ENCODE data around the gene SMIM21.

The SMIM21 gene

GRCh38 chr18:75471850-75472249 is 44.3 kb upstream of the SMIM21 start:
- TF ChIP-seq ZBTB7A (IDR thresholded peaks at IDR 0.05; ENCODE audit: low read depth) (no peak), YY1 (IDR thresholded peaks at IDR 0.05; ENCODE audit: low read depth) (no peak), RAD21 (IDR thresholded peaks at IDR 0.05; ENCODE audit: low read depth) (no peak), EP300 (IDR thresholded peaks at IDR 0.05; ENCODE audit: borderline replicate concordance) (no peak)
- TF ChIP-seq, protein P1, sequence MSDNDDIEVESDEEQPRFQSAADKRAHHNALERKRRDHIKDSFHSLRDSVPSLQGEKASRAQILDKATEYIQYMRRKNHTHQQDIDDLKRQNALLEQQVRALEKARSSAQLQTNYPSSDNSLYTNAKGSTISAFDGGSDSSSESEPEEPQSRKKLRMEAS (IDR thresholded peaks at IDR 0.05): no peak

GRCh38 chr18:75467851-75468250 is 40.3 kb upstream of the SMIM21 start:
- no peak for TF ChIP-seq EP300 (IDR thresholded peaks at IDR 0.05; ENCODE audit: borderline replicate concordance)
- TF ChIP-seq EGR1 (IDR thresholded peaks at IDR 0.05): no peak
- no peak for TF ChIP-seq FOXM1 (IDR thresholded peaks at IDR 0.05; ENCODE audit: borderline replicate concordance, low read depth)
- no peak for TF ChIP-seq CREB1 (IDR thresholded peaks at IDR 0.05; ENCODE audit: low read depth)
- no peak for TF ChIP-seq YY1 (IDR thresholded peaks at IDR 0.05; ENCODE audit: low read depth)
- TF ChIP-seq, protein P1 (IDR thresholded peaks at IDR 0.05): no peak

- TF ChIP-seq FOXM1 (IDR thresholded peaks at IDR 0.05; ENCODE audit: borderline replicate concordance, low read depth): no peak
- TF ChIP-seq CEBPB (IDR thresholded peaks at IDR 0.05): no peak
- no peak for TF ChIP-seq TAF1 (IDR thresholded peaks at IDR 0.05; ENCODE audit: low read depth)
- no peak for TF ChIP-seq USF1 (IDR thresholded peaks at IDR 0.05)
Observed at GRCh38 chr18:75467281-75467795, 39.8 kb upstream of the SMIM21 start.

DNA sequence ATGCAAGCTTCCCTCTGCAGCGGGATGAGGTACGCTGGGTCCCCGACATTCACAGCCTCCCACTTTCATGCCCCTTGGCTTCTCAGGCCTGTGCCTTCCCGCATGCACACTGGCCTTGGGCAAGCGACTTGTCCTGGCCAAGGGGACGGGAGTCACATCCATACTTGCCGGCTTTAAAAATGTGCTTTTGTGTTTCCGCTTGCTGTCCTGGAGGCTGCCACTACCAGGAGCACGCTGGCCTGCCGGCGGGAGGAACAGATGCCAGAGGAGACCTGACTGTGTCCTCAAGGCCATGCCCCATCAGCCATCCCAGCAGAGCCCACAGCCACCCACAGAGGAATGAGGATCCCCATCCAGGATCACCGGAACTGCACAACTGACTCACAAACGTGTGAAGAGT is 36.9 kb upstream of the SMIM21 start:
- no peak for TF ChIP-seq ZBTB7A (IDR thresholded peaks at IDR 0.05; ENCODE audit: low read depth)
- TF ChIP-seq TCF12 (IDR thresholded peaks at IDR 0.05; ENCODE audit: low read depth): no peak
- no peak for TF ChIP-seq CREB1 (IDR thresholded peaks at IDR 0.05; ENCODE audit: low read depth)
- no peak for TF ChIP-seq USF1 (IDR thresholded peaks at IDR 0.05)
- no peak for TF ChIP-seq RAD21 (IDR thresholded peaks at IDR 0.05; ENCODE audit: low read depth)
- TF ChIP-seq TAF1 (IDR thresholded peaks at IDR 0.05; ENCODE audit: low read depth): no peak
- TF ChIP-seq CEBPB (IDR thresholded peaks at IDR 0.05): no peak
- no peak for TF ChIP-seq TEAD4 (IDR thresholded peaks at IDR 0.05)
- TF ChIP-seq EGR1 (IDR thresholded peaks at IDR 0.05): no peak
- TF ChIP-seq EP300 (IDR thresholded peaks at IDR 0.05; ENCODE audit: borderline replicate concordance): no peak
- TF ChIP-seq FOXM1 (IDR thresholded peaks at IDR 0.05; ENCODE audit: borderline replicate concordance, low read depth): no peak

- no peak for TF ChIP-seq EP300 (IDR thresholded peaks at IDR 0.05; ENCODE audit: borderline replicate concordance)
- TF ChIP-seq CREB1 (IDR thresholded peaks at IDR 0.05; ENCODE audit: low read depth): no peak
- TF ChIP-seq ZBTB7A (IDR thresholded peaks at IDR 0.05; ENCODE audit: low read depth): no peak
- no peak for TF ChIP-seq EGR1 (IDR thresholded peaks at IDR 0.05)
- TF ChIP-seq FOXM1 (IDR thresholded peaks at IDR 0.05; ENCODE audit: borderline replicate concordance, low read depth): no peak
- no peak for TF ChIP-seq USF1 (IDR thresholded peaks at IDR 0.05)
- TF ChIP-seq CEBPB (IDR thresholded peaks at IDR 0.05): no peak
- no peak for TF ChIP-seq NFIC (IDR thresholded peaks at IDR 0.05)
- TF ChIP-seq TEAD4 (IDR thresholded peaks at IDR 0.05): no peak
- TF ChIP-seq TAF1 (IDR thresholded peaks at IDR 0.05; ENCODE audit: low read depth): no peak
Observed at GRCh38 chr18:75462178-75462832, 34.8 kb upstream of the SMIM21 start.

DNA sequence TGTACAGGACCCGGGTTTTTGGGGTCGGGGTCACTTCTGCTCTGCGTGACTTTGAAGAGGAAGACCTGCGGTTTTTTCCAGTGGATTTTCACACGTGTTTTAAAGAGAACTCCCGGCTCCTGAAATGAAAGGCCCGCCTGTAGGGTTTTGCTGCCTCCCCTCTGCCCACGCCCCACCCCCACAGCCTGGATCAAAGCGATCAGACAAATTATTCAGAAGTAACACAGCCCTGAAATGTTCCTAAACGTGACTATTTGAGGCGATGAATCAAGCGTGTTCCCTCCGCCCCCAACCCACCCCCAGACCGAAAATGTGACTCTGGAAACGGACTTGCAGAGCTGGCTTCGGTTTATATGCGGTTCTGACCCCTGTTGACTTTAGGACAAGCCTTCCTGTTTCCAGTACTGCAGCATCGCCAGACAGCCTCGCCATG is 28.7 kb upstream of the SMIM21 start:
- TF ChIP-seq TAF1 (IDR thresholded peaks at IDR 0.05; ENCODE audit: low read depth) (no peak), REST (IDR thresholded peaks at IDR 0.05; ENCODE audit: low read depth) (no peak), ZBTB7A (IDR thresholded peaks at IDR 0.05; ENCODE audit: low read depth) (no peak), EGR1 (IDR thresholded peaks at IDR 0.05) (no peak)

GRCh38 chr18:75455249-75456198 is 28.0 kb upstream of the SMIM21 start:
- TF ChIP-seq USF1 (IDR thresholded peaks at IDR 0.05) (no peak), CREB1 (IDR thresholded peaks at IDR 0.05; ENCODE audit: low read depth) (no peak)
